A549 (cell line): ENCODE data around the gene GNAS. TPM values are rescaled to one million over a fixed set of nuclear protein-coding genes. Genes with fewer than 3 reads are reported as not detected.

Experiments
- ATAC-seq, 2 experiments: fragments of 200-7000 bp in 1 of 2; fragments of >200 bp in 1 of 2; cut with Nextera tagmentation in 1 of 2; cut with Tn5 transposase in 1 of 2; 3 replicates each; pipeline versions ENCODE4 v1.8.0 to v1.9.1; 2018 to 2020; ENCODE audit warnings: mild to moderate bottlenecking in 1 of 2, moderate library complexity in 1 of 2
- CTCF ChIA-PET: fragments of 300-600 bp; sonication (Branson Sonifier 250); formaldehyde crosslinking; extraction: SDS; loops from one replicate; lab custom pipeline; 2021; ENCODE audit warnings: antibody characterized with exemption, inconsistent platforms; lab: Yijun Ruan, JAX
- POLR2A ChIA-PET: fragments of 350-600 bp; formaldehyde crosslinking; extraction: SDS; loops from one replicate; lab custom pipeline; 2021; ENCODE audit warnings: antibody characterized with exemption, inconsistent platforms; lab: Yijun Ruan, JAX
- DNase-seq, 2 experiments: peaks; one replicate each; pipeline versions ENCODE4 v3.0.0 to v3.0.0-alpha.2; 2011 to 2016; ENCODE audit warnings: low read depth in 1 of 2, low spot score in 1 of 2
- FAIRE-seq: peaks from 2 replicates; lab custom pipeline; 2011; peaks lifted over from hg19 to GRCh38; lab: Jason Lieb, UNC
- H3K27ac ChIP-seq, 2 experiments: fragments of >200 bp; sonication (Bioruptor Twin); formaldehyde crosslinking; 3 replicates each; pipeline ENCODE4 v1.5.1; 2016 to 2017
- H3K4me1 ChIP-seq: fragments of >200 bp; sonication (Bioruptor Twin); formaldehyde crosslinking; 3 replicates; pipeline ENCODE4 v1.6.1; 2016
- H3K4me2 ChIP-seq: fragments of >200 bp; sonication (Bioruptor Twin); formaldehyde crosslinking; 3 replicates; pipeline ENCODE4 v1.6.1; 2016
- H3K4me3 ChIP-seq: fragments of >200 bp; sonication (Bioruptor Twin); formaldehyde crosslinking; 3 replicates; pipeline ENCODE4 v1.5.1; 2016
- H3K9me3 ChIP-seq: fragments of >200 bp; sonication (Bioruptor Twin); formaldehyde crosslinking; 3 replicates; pipeline ENCODE4 v1.6.1; 2016
- BHLHE40 ChIP-seq: IDR thresholded peaks from 2 replicates; pipeline ENCODE4 v1.6.1; 2012; ENCODE audit warnings: low read depth, low read length, inconsistent platforms
- CBX2 ChIP-seq: fragments of 200-600 bp; sonication (generic); IDR thresholded peaks from 2 replicates; pipeline ENCODE4 v1.6.1; 2016; ENCODE audit warnings: low read depth, mild to moderate bottlenecking, borderline replicate concordance
- CBX8 ChIP-seq: fragments of 200-600 bp; sonication (generic); IDR thresholded peaks from 2 replicates; pipeline ENCODE4 v1.6.1; 2016
- CHD2 ChIP-seq: fragments of 150-350 bp; IDR thresholded peaks from 2 replicates; pipeline ENCODE4 v1.6.1; 2014; ENCODE audit warnings: low read length; ENCODE audit not compliant: partially characterized antibody
- EHMT2 ChIP-seq: fragments of 200-600 bp; sonication (generic); IDR thresholded peaks from 2 replicates; pipeline ENCODE4 v1.6.1; 2016; ENCODE audit warnings: antibody characterized with exemption, low read depth, mild to moderate bottlenecking, moderate library complexity
- ELK1 ChIP-seq: fragments of 150-350 bp; IDR thresholded peaks from 2 replicates; pipeline ENCODE4 v1.6.1; 2014; ENCODE audit warnings: low read depth, mild to moderate bottlenecking, low read length
- FOSB ChIP-seq: fragments of 250-450 bp; sonication (Bioruptor Pico); IDR thresholded peaks from 2 replicates; pipeline ENCODE4 v1.5.0; 2020; ENCODE audit warnings: mild to moderate bottlenecking, moderate library complexity
- GATA3 ChIP-seq: IDR thresholded peaks from 2 replicates; pipeline ENCODE4 v1.6.1; 2012; ENCODE audit warnings: borderline replicate concordance
- HDAC2 ChIP-seq: fragments of 200-600 bp; sonication (generic); IDR thresholded peaks from 2 replicates; pipeline ENCODE4 v1.6.1; 2016
- HES2 ChIP-seq: fragments of >200 bp; sonication (Bioruptor Twin); formaldehyde crosslinking; IDR thresholded peaks from 2 replicates; pipeline ENCODE4 v1.6.1; 2016
- MAFK ChIP-seq: fragments of 450-650 bp; IDR thresholded peaks from 2 replicates; pipeline ENCODE4 v1.6.1; 2014; ENCODE audit not compliant: partially characterized antibody
- MAX ChIP-seq: IDR thresholded peaks from 2 replicates; pipeline ENCODE4 v1.6.1; 2012
- MAZ ChIP-seq: fragments of 150-350 bp; IDR thresholded peaks from 2 replicates; pipeline ENCODE4 v1.6.1; 2014; ENCODE audit warnings: antibody characterized with exemption, low read depth, low read length, borderline replicate concordance
- PBX3 ChIP-seq: IDR thresholded peaks from 2 replicates; pipeline ENCODE4 v1.6.1; 2012
- POLR2AphosphoS2 ChIP-seq: conservative IDR thresholded peaks from 2 replicates; pipeline ENCODE4 v1.6.1; 2012; ENCODE audit warnings: low read length, improper control_type of control experiment, inconsistent platforms
- REST ChIP-seq: fragments of 200-600 bp; sonication (generic); IDR thresholded peaks from 2 replicates; pipeline ENCODE4 v1.6.1; 2016; ENCODE audit warnings: antibody characterized with exemption, mild to moderate bottlenecking, moderate library complexity
- RFX5 ChIP-seq: fragments of 450-650 bp; IDR thresholded peaks from 2 replicates; pipeline ENCODE4 v1.7.1; 2014; ENCODE audit warnings: antibody characterized with exemption, mild to moderate bottlenecking, moderate library complexity
- RNF2 ChIP-seq: fragments of 200-600 bp; sonication (generic); IDR thresholded peaks from 2 replicates; pipeline ENCODE4 v1.6.1; 2016; ENCODE audit warnings: low read depth, mild to moderate bottlenecking, antibody characterized with exemption, moderate library complexity, borderline replicate concordance
- SMC3 ChIP-seq: fragments of >200 bp; sonication (Bioruptor Twin); formaldehyde crosslinking; IDR thresholded peaks from 3 replicates; pipeline ENCODE4 v1.6.1; 2018; ENCODE audit warnings: inconsistent platforms
- WGBS: methylation state at CpG from one replicate; pipeline ENCODE4 v1.1.6; 2017; ENCODE audit errors: missing lambda C conversion rate; 5-methylcytosine and 5-hydroxymethylcytosine counted together
- polyA plus RNA-seq, 4 experiments: library from polyadenylated mRNA; depleted of rRNA in 3 of 4; stranded (reverse); fragments of >200 nt; fragmentation: RNase III in 1 of 4; extraction: RNeasy Plus Mini Kit Qiagen cat#74134 plus additional on column Dnase treatment in 1 of 4; gene quantifications; 2 replicates in 3 of 4; 3 replicates in 1 of 4; pipeline ENCODE4 v1.2.3, GENCODE V29; 2011 to 2017

GNAS gene
- polyA plus RNA-seq, 2 of the 4 experiments (the other 2 are of a cell fraction), result 534 to 600 TPM

DNA sequence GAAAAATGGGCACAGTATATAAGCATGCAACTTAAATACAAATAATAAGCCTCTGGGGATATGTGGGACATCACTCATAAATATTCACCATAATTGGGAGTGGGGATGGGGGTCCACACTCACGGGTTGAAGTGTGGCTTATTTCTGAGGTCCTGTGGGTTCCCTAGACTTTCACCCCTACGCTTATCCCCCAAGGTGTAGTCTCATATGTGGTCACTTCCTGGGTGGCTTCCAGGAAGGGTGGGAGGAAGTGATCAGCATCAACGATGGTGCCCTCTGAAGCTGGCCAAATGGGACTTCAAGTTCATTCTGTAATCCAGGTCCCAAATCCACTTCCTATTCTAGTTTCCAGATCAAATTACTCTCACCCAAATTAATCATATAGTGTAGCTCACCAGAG is 59.5 kb downstream of the GNAS start:
- FAIRE-seq (no peak), ATAC-seq (no peak), DNase-seq (no peak)
- WGBS, result 66% methylated on average over 3 of the region's 3 CpGs
- ChIA-PET CTCF (interaction anchor here (1.3 to 1.7 kb wide), 2 partner anchors 42 to 82 kb away, joined by 3 to 5 read pairs; no protein-coding TSS in a partner anchor), POLR2A (no interaction called here)
- Histone ChIP-seq H3K4me1 (peaks cover 7% of the 10 kb centered on the region; the same call in 2 of the 3 replicates), H3K9me3 (no peaks in the 10 kb centered on the region), H3K27ac (no peak overlapping the region), H3K4me2 (no peak overlapping the region), H3K4me3 (no peak overlapping the region)
- no peak for TF ChIP-seq MAZ
- TF ChIP-seq FOSB (CRISPR knock-in tag), result no peak
- no peak for TF ChIP-seq SMC3
- TF ChIP-seq BHLHE40, result no peak
- TF ChIP-seq REST, result no peak
- TF ChIP-seq CBX2, result no peak

DNA sequence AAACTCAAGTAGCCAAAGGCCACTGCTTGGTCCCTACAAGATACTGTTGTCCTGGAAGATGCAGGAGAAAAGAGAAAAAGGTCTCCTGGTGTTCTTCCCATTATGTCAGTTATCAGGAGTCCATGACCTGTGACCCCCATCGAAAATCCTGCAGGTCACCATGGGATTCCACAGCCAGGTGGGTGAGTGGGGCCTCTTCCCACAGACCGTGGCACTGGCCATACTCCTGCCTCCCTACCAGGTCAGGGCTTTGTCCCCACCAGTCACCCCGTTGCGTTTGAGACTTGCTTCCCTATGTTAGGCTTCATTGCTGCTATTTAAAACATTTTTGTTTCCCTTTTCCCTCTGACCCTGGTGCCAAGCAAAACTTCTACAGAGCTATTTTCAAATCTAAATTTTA is 60.6 kb downstream of the GNAS start:
- Histone ChIP-seq H3K9me3 (no peaks in the 10 kb centered on the region), H3K4me2 (no peak overlapping the region), H3K27ac (no peak overlapping the region), H3K4me1 (no peaks in the 10 kb centered on the region), H3K4me3 (no peak overlapping the region)
- POLR2A ChIA-PET, result no interaction called here
- no peak for FAIRE-seq
- peak in 1 of 2 experiments; percentile 22; a peak in 1 of 6 replicates for ATAC-seq
- TF ChIP-seq HDAC2 (no peak), CBX8 (no peak), CHD2 (no peak), HES2 (no peak), RNF2 (no peak), MAZ (no peak), EHMT2 (no peak), GATA3 (no peak), RFX5 (no peak), MAFK (no peak), POLR2AphosphoS2 (no peak), ELK1 (no peak), MAX (no peak), PBX3 (no peak)
- no peak for DNase-seq
- 83% methylated on average over 4 of the region's 4 CpGs for WGBS
- CTCF ChIA-PET, result interaction anchor here (1.3 to 1.7 kb wide), 2 partner anchors 43 to 80 kb away, joined by 3 to 5 read pairs; no protein-coding TSS in a partner anchor
